HepG2 (cell line): ENCODE measurements around the gene TM4SF1. TPM values are rescaled to one million over a fixed set of nuclear protein-coding genes. Genes with fewer than 3 reads are reported as not detected.
A peak's percentile ranks its signal among the peaks of the same experiment; 100 is the strongest.

ENCODE experiments used
- AHDC1 ChIP-seq: sonication (generic); formaldehyde crosslinking; IDR thresholded peaks from 2 replicates; pipeline ENCODE4 v1.5.1; 2020; ENCODE audit warnings: mild to moderate bottlenecking, missing genetic modification reagents, borderline replicate concordance
- ELK4 ChIP-seq: sonication (generic); formaldehyde crosslinking; IDR thresholded peaks from 2 replicates; pipeline ENCODE4 v1.9.0; 2021; ENCODE audit warnings: missing genetic modification reagents, borderline replicate concordance
- FIP1L1 ChIP-seq: fragments of 200-400 bp; formaldehyde crosslinking; IDR thresholded peaks from 2 replicates; pipeline ENCODE4 v1.6.1; 2018; ENCODE audit warnings: low read depth, mild to moderate bottlenecking, low read length, moderate library complexity, borderline replicate concordance; ENCODE audit not compliant: insufficient read depth
- HBP1 ChIP-seq: IDR thresholded peaks from 2 replicates; pipeline ENCODE4 v1.6.1; 2016; ENCODE audit warnings: low read depth, control low read depth
- ONECUT2 ChIP-seq: sonication (generic); formaldehyde crosslinking; IDR thresholded peaks from 2 replicates; pipeline ENCODE4 v1.4.0; 2020; ENCODE audit warnings: missing genetic modification reagents
- PLSCR1 ChIP-seq: sonication (generic); formaldehyde crosslinking; IDR thresholded peaks from 2 replicates; pipeline ENCODE4 v1.5.0; 2020; ENCODE audit warnings: missing genetic modification reagents, mild to moderate bottlenecking, borderline replicate concordance
- RAD51 ChIP-seq: fragments of 450-650 bp; IDR thresholded peaks from 2 replicates; pipeline ENCODE4 v1.6.1; 2016; ENCODE audit warnings: borderline replicate concordance
- RNF219 ChIP-seq: sonication (generic); formaldehyde crosslinking; IDR thresholded peaks from 2 replicates; pipeline ENCODE4 v1.5.0; 2020; ENCODE audit warnings: mild to moderate bottlenecking, missing genetic modification reagents
- THAP11 ChIP-seq: IDR thresholded peaks from 2 replicates; pipeline ENCODE4 v1.6.1; 2016; ENCODE audit warnings: missing biosample characterization, missing genetic modification reagents
- ZBTB34 ChIP-seq: sonication (generic); formaldehyde crosslinking; IDR thresholded peaks from 2 replicates; pipeline ENCODE4 v1.8.0; 2022; ENCODE audit warnings: mild to moderate bottlenecking, missing genetic modification reagents
- ZMAT3 ChIP-seq: sonication (generic); formaldehyde crosslinking; conservative IDR thresholded peaks from 2 replicates; pipeline ENCODE4 v1.7.0; 2021; ENCODE audit warnings: missing genetic modification reagents
- ZNF746 ChIP-seq: sonication (generic); formaldehyde crosslinking; IDR thresholded peaks from 2 replicates; pipeline ENCODE4 v1.8.0; 2022; ENCODE audit warnings: mild to moderate bottlenecking, missing genetic modification reagents
- ZNF749 ChIP-seq: sonication (generic); formaldehyde crosslinking; IDR thresholded peaks from 2 replicates; pipeline ENCODE4 v1.8.0; 2022; ENCODE audit warnings: mild to moderate bottlenecking, missing genetic modification reagents, moderate library complexity, borderline replicate concordance
- ZNF792 ChIP-seq: IDR thresholded peaks from 2 replicates; pipeline ENCODE4 v1.6.1; 2016
- polyA plus RNA-seq, 8 experiments: library from polyadenylated mRNA; depleted of rRNA in 3 of 8; stranded (reverse) in 7 of 8; unstranded in 1 of 8; fragments of >200 nt; fragmentation: Illumina TruSeq in 4 of 8; extraction: Trizol in 4 of 8; gene quantifications; 2 replicates each; pipeline versions ENCODE4 v1.2.1 to v1.2.3, GENCODE V29; 2011 to 2016; ENCODE audit warnings: low read depth in 4 of 8, missing spikeins in 1 of 8, mixed read lengths in 1 of 8; ENCODE audit not compliant: insufficient read depth in 1 of 8
- total RNA-seq, 5 experiments: library from RNA; depleted of rRNA; stranded (reverse); fragments of >200 nt; fragmentation: Illumina TruSeq; extraction: Trizol; gene quantifications; 2 replicates each; pipeline ENCODE4 v1.2.3, GENCODE V29; 2016; ENCODE audit warnings: low read depth in 1 of 5

TM4SF1 gene
- total and polyA plus RNA-seq, 2 of the 13 experiments (the other 11 are each of a cell fraction or from before 2014, with no cell fraction given), result 431 to 1,359 TPM

GRCh38 chr3:149388531-149389417 lies 11.3 kb upstream of the TM4SF1 start (continued):
- TF ChIP-seq RNF219 (CRISPR knock-in tag) (no peak), PLSCR1 (no peak), ZMAT3 (no peak), ZBTB34 (peak; percentile 100), ONECUT2 (no peak), ELK4 (CRISPR knock-in tag) (no peak), RAD51 (no peak), FIP1L1 (no peak), ZNF746 (CRISPR knock-in tag) (no peak), THAP11 (CRISPR knock-in tag) (no peak), AHDC1 (CRISPR knock-in tag) (peak; percentile 41; the same call in 1 of the 2 replicates), ZNF749 (no peak), HBP1 (CRISPR knock-in tag) (no peak), ZNF792 (CRISPR knock-in tag) (no peak)
